IPS DF 6.9 (cell line): Measurements from ENCODE around the gene PSME3IP1.

Source experiments
- DNase-seq: peaks from one replicate; pipeline ENCODE4 v3.0.0-alpha.2; 2013; ENCODE audit warnings: low read depth, low spot score
- H3K27ac ChIP-seq: one replicate; pipeline ENCODE4 v1.5.1; 2013; ENCODE audit warnings: low read length, control low read depth
- H3K27me3 ChIP-seq: 2 replicates; pipeline ENCODE4 v1.6.1; 2013; ENCODE audit warnings: mild to moderate bottlenecking, low read length; ENCODE audit not compliant: control insufficient read depth, insufficient read depth
- H3K36me3 ChIP-seq: 2 replicates; pipeline ENCODE4 v1.6.1; 2013; ENCODE audit warnings: low read length; ENCODE audit not compliant: control insufficient read depth, insufficient read depth
- H3K4me1 ChIP-seq: 2 replicates; pipeline ENCODE4 v1.6.1; 2013; ENCODE audit warnings: low read length; ENCODE audit not compliant: control insufficient read depth, insufficient read depth
- H3K4me3 ChIP-seq: 2 replicates; pipeline ENCODE4 v1.5.1; 2013; ENCODE audit warnings: mild to moderate bottlenecking, low read length
- H3K9me3 ChIP-seq: 2 replicates; pipeline ENCODE4 v1.6.1; 2013; ENCODE audit warnings: low read length, inconsistent platforms; ENCODE audit not compliant: control insufficient read depth, insufficient read depth
- WGBS: extraction: QIAGEN DNeasy Blood & Tissue Kit; methylation state at CpG from one replicate; pipeline ENCODE4 v1.1.7; 2013; ENCODE audit warnings: mixed read lengths, missing lambda C conversion rate; ENCODE audit not compliant: insufficient read length, insufficient coverage; 5-methylcytosine and 5-hydroxymethylcytosine counted together

PSME3IP1 gene

GRCh38 chr16:57102888-57103851, 82.7 kb downstream of the PSME3IP1 start:
- no peaks in the 10 kb centered on the region; the same call in 1 of the 2 replicates for H3K36me3 ChIP-seq
- no peaks in the 10 kb centered on the region for H3K27me3 ChIP-seq
- no peak overlapping the region for H3K4me3 ChIP-seq
- H3K9me3 ChIP-seq, result no peaks in the 10 kb centered on the region
- H3K4me1 ChIP-seq, result peaks cover 2% of the 10 kb centered on the region; the same call in 1 of the 2 replicates
- no peak overlapping the region for H3K27ac ChIP-seq
- no peak for DNase-seq
- WGBS, result 100% methylated on average over 1 of the region's 16 CpGs
